ENCODE measurements around the gene TUBB1.

The TUBB1 gene

DNA sequence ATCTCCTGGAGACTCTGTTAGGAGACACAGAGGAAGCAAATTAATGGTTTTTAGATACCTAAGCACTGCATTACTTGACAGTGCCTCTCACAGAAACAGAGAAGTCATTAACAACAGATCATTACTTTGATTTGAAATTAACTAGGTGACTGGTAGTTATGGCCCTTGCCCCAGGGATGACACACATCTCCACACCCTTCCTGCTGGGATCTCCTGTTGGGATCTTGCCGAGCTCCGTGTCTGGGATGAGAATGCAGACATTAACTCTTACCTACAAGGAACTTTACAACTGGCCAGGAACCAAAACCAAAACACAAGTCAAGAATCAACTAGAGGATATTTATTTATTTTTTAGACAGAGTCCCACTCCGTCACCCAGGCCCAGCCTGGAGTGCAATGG lies 25.6 kb downstream of the TUBB1 start:
- no peak for FAIRE-seq

- FAIRE-seq, result no peak
Measured at GRCh38 chr20:59046862-59047261, 27.6 kb downstream of the TUBB1 start.

- no peak for FAIRE-seq
Measured at GRCh38 chr20:59047938-59048680, 28.9 kb downstream of the TUBB1 start.

- no peak for FAIRE-seq
Measured at GRCh38 chr20:59048681-59049030, 29.4 kb downstream of the TUBB1 start.

DNA sequence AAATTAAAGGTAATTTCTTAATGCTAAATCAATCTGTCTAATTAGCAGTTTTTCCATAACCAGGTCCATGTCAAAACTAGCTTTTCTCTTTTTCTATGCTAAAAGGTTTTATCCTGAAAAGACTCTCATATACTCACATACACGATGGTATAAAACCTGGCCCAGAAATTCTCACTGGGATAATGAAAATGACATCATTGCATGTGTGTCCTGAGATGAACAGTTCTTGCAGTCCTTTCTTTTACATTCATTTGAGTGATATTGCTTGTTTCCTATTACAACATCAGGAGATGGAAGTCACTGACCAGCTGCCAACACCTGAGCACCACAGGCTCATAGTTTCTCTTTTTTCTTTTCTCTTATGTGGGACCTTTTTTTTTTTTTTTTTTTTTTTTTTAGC lies 31.2 kb downstream of the TUBB1 start:
- FAIRE-seq, result no peak

DNA sequence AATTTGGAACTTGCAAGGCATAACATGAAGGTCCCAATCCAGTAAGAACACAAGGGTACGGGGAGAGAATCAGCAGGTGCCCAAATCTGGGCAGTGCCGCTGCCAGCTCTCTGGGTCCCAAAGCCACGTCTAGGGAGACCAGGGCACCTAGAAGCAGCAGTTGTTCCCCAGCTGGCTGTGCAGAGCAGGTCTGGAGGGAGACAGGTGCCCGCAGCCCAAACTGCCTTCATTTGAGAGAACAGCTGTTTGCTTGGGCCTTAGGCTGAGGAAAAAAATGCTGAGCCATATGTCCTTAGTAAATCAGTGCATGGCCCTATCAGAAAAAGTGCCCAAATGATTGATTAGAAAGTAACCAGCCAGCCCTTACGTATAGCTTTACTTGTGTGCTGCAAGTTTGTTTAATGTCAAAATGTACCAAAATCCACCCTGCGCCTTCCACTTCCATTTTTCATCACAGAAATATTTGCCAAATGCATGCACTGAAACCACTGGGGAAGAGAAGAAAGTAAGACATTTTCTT lies 32.5 kb downstream of the TUBB1 start:
- FAIRE-seq, result no peak

DNA sequence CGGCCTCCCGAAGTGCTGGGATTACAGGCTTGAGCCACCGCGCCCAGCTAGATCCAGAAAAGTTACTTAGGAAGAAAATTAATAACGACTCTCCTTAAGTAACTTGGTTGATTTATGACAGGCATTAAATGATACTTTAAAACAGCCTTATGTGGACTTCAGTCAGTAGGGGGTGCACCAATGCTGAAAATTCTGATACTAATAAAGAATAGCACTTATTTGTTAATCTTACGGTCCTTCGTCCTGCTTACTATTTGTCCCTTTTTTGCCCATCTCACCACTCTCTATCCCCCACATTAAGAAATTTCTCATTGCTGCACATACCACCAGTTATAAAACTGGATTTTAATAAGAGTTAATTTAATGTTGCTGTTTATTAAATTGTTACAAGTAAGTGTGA lies 36.1 kb downstream of the TUBB1 start:
- no peak for FAIRE-seq

DNA sequence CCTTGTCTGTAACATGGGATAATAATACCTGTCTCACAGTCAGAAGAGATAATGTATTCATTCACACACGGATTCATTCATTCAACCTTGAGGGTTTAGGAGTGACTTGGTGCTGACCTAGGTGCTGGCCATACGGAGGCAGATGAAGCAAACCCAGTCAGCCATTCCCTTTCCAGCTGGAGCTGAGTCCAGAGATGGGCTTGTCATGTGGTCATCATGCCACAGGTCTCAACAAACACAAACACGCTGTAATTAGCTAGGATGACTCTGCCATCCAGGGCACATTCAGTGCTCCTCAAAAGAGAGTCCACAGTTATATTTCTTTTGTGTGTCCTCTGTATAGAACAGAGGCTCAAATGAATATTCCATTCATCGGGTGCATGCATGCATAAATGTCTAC lies 42.9 kb downstream of the TUBB1 start:
- FAIRE-seq, result no peak

DNA sequence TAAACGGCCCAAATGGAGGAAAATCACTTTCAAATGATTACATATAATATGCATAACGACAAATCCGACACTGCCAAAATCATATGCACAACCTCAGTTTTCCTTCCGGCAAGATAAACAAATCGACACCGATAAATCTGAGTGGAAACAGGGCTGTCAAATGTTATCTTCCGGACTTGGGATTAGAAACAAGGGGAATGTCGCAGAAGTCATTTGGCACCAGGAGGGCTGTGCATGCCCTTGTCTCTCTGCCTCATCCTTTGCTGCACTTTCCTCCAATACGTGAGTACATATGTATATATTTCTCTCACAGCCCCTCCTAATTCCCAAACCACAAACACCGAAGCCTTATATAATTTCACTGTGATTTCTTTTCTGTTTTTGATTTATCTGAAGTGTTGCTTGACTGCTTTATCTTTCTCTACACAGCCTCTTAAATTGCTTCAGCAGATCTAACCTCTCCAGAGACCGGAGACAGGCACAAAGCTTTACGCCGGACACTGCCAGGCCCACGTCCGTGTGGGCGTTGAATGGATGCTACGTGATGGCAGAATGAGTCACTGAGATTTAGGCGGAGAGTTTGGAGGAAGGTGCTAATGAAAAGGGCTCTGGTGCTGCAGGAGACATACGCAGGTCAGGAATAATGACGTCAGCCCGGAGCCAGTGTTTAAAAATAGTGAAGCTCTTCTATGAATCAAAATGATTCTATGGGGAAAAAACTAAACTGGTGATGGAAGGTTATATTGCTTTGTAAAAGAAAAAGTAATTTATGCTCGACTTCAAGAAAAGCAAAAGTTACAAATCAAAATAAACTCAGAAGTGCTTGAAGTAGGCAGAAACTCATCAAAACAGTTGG lies 44.4 kb downstream of the TUBB1 start:
- no peak for FAIRE-seq

DNA sequence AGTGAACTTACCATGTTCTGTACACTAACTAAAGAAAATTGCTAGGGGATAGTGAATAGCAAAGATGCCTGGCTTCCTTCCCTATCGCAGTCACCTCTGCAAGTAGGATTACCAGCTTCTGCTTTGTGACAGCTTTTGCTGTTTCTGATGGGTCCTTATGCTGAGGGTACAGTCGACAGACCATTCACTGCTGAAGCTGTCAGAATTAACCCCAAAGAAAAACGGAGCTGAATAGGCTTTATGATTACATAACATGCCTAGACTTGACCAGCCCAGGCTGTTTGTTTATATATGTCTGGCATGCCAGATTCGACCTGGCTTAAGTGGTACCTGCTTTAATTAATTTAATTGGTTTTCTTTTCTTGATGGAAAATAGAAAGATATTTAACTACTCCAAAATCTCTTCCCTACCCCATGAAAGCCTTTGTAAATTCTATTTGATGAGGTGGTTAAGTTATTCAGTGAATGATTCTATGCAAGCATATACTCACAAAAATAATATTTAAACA lies 45.0 kb downstream of the TUBB1 start:
- FAIRE-seq, result no peak

DNA sequence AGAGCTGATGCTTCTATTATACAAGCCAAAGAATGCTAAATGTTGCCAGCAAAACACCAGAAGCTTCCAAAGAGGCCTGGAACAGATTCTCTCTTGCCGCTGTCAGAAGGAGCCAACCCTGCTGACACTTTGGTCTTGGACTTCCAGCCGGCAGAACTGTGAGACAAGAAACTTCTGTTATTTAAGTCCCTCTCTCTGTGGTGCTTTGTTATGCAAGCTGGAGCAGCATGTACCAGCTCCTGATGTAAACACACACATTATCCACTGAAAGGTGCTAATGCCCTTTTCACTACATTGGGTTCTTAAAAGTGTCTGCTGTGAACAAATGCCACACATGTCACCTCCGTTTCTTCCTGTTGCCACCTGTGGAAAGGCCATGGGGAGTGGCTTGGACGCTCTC lies 49.3 kb downstream of the TUBB1 start:
- FAIRE-seq, result no peak

DNA sequence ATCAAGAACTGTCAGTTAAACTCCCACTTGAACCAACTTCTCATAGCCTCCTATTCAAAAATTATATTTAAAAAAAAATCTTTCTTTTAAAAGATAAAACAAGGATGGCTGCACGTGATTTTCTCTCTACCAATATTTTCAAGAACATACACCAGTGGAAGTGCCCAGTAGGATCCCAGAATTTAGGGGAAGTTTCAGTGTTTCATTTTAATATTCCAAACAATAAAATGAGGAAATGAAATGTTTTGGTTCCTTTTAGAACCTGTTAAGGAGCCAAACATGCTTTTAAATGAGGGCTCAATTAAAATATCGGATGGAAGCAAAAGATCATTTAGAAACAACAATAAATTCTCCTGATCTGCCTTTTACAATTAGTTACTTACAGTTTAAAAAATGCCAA lies 49.8 kb downstream of the TUBB1 start:
- no peak for FAIRE-seq

GRCh38 chr20:59071216-59071615 lies 52.0 kb downstream of the TUBB1 start:
- FAIRE-seq, result no peak

- FAIRE-seq, result no peak
Measured at GRCh38 chr20:59073582-59073981, 54.4 kb downstream of the TUBB1 start.

GRCh38 chr20:59074456-59074855 lies 55.2 kb downstream of the TUBB1 start:
- FAIRE-seq, result no peak

DNA sequence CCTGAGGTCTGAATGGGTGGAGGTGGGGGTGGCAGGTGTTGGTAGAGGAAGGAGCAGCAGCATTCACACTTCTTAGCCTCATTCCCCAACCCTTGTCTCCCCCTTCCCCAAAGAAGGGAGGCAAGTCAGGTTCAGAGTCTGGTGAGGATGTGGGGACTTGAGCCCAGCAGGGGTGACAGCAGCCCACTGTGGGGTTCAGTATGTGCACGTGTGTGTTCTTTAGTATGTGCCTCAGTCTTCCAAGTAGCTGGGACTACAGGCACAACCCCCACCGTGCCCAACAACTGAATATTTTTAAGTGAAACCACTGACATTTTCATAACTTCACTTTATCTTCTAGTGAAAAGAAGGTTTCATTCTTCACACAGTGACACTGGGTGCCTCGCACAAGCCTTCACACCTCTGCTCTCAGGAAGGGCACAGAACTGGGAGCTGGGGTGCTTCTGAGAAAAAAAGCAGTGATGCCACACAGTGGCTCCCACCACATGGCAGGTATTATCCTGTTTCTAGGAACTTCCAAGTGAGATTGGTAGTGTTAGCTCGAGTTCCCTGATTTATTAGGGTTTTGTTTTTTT lies 56.8 kb downstream of the TUBB1 start:
- no peak for FAIRE-seq
